Stimulated activated CD8-positive, alpha-beta memory T cell treated with anti-CD3 and anti-CD28 coated beads, Interleukin-7, amount 100 ng/mL, for 48 hours (primary cell): ENCODE results near the gene KRT7.

ENCODE experiments used
- DNase-seq, 2 donors: peaks; one replicate each; pipeline ENCODE4 v3.0.0-alpha.2; 2020; ENCODE audit warnings: low read depth in 1 of 2; ENCODE audit errors: extremely low read depth in 1 of 2

KRT7 gene

GRCh38 chr12:52232674-52233461 is at the start of gene KRT7:
Gene KRT7, plus strand, starts transcription at chr12:52233243. Its CDS starts 54 bp downstream, at chr12:52233297.
- no peak for DNase-seq

DNA sequence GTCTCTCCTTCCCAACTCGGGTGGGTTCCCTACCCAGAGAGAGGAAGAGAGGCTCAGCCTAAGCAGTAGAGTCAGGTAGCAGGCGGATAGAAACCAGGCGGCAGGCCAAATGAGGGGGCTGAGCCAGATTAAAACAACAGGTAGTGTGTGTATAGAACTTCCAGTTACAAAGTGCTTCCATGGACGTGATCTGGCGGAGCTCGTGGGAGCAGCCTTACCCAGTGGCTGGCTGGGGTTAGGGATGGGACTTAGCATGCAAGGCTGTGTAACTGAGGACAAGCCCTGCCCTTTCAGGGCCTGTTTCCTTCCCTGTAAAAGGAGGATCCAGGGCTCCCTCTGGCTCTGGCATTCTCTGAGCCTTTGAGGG is 49.5 kb upstream of the KRT7 start:
- no peak for DNase-seq

- no peak for DNase-seq
Measured at GRCh38 chr12:52183971-52184370, 49.1 kb upstream of the KRT7 start.

- no peak for DNase-seq
Measured at GRCh38 chr12:52184813-52185212, 48.2 kb upstream of the KRT7 start.

- DNase-seq, result no peak
Measured at GRCh38 chr12:52185400-52185967, 47.6 kb upstream of the KRT7 start.

- no peak for DNase-seq
Measured at GRCh38 chr12:52186118-52186840, 46.8 kb upstream of the KRT7 start.

DNA sequence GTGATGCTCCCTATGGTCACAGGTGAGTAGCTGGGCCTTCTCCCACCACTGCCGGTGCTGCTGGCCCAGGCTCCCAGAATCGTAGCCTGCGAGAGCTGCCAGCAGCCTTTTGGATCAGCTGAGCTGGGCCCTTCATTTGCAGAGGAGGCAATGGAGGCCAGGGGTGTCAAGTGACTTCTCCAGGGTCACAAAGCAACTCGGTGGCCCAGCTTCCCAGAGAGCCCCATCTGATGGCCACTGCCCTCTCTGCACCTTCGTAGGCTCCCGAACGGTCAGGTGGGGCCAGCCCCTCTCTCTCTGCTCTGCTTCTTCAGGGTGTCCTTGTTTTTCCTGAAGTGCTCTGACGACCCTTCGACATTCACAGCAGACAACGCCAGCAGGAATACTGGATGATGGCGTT is 45.8 kb upstream of the KRT7 start:
- DNase-seq, result no peak

GRCh38 chr12:52187640-52188039 is 45.4 kb upstream of the KRT7 start:
- no peak for DNase-seq

GRCh38 chr12:52188658-52189057 is 44.4 kb upstream of the KRT7 start:
- DNase-seq, result no peak

DNA sequence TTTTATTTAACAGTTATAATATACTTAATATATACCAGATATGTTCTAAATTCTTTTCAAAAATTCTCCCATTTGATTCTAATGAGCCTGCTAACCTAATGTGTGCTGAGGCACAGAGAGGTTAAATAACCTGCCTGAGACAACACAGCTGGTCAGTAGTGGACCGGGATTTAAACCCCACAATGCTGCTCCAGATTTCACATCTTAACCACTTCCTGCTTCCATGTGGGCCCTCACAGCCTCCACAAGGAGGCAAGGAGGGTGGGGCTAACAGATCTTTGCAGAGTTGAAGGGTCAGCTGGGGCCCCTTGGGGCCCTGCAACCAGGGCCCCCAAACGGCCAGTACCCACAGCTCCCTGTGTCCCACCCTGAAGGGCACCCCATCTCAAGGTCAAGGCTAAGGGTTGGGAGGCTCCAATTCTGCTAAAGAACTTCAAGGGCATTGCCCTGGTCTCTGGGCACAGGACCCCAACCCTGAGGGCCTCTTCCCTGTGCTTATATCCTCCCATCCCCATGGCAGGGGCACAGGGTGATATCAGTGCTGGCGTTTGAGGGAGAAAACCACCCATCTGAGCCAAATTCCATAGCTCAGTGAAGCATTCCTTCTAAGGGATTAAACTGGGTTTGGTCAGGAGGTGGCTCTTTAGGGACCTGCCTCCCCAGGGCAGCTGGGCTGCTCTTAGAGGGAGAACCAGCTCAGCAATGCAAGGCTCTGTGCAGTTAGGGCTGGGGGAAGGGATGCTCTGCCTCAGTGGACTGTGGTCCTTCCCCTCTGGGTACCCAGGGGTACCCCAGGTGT is 43.5 kb upstream of the KRT7 start:
- no peak for DNase-seq

DNA sequence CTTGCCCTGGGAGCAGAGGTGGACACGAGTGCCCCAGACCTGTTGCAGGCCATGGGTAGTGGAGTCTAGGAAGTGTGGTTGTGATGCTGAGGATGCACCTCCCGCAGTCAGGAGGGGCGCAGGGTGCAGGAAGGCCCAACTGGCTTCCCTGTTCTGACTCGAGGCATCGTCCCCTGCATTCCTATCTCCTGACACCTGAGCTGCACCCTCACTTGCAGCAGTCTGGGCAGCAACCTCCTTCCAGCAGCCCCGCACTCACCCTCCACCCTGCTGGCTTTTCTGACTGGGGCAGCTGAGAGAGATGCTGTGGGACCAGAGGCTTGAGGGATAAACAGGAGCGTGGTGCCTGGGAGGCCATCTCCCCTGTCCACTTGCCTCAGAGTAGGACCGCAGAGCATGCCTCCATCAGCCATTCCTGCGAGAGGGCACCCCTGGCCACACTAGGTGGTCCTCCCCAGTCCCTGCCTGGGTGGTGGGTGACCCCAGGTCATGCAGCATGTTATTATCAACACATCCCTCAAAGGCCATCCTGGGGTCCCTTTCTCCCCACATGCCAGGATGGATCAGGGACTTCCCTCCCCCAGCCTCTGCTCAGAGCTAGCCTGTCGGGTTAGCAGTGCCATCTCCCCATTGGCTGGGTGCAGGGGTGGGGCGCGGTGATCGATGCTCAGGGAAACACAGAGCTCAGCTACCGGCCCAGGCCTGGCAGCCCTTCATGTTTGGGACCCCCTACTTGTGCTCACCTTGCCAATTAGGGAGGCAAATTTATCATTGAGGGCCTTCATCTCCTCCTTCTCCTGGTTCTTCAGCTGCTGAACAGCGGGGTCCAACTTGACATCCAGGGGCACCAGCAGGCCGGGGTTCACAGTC is 41.9 kb upstream of the KRT7 start:
- DNase-seq, result no peak

DNA sequence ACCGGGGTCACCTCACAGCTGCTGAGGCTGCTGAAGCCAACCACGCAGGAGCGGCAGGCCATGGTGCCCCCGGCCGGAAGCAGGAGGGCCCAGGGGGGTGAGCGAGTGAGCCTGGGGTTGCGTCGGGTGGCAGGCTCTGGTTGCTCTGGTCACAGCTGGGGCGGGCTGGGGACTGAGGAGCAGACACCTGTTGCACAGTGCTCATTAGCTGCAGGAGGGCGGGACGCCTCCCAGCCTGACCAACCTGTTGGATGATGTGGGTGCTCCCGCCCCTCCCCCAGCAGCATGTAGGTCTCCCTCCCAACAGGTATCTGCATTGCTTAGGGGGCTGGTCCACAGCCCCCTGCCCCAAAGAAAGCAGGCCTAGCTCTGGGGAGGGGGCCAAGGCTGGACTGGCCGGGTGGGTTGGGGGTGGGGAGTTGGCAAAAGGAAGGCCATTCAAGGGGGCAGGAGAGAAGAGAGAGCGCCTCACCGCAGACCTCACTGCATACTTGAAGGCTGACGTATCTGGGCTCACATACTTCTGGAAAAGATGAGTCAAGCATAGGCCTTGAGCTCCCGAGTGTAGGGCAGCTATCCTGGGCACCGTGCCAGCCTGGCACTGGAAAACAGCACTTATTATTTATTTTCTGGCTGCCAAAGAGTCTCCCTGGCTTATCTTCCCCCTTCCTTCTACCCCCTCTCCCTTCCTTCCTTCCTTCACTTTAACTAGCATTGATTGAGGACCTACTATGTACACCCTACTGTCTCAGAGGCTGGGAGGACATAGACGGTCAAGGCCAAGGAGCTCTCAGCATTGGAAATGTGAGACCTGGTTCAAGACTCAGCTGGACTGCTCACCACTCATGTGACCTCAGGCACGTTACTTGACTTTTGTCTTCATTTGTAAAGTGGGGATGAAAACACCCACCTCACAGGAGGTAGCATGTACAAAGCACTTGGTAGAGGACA is 40.9 kb upstream of the KRT7 start, which contains the start of gene KRT80:
KRT80 (minus strand) TSS at position 174 of the 951 bp plus-strand sequence; CDS start at position 62, 112 bp downstream.
- DNase-seq, result peak in 1 of 2 donors; percentile 11

- DNase-seq, result no peak
Measured at GRCh38 chr12:52193532-52193931, 39.5 kb upstream of the KRT7 start.

GRCh38 chr12:52193991-52194390 is 39.1 kb upstream of the KRT7 start:
- DNase-seq, result no peak

GRCh38 chr12:52195065-52195730 is 37.8 kb upstream of the KRT7 start:
- DNase-seq, result no peak

DNA sequence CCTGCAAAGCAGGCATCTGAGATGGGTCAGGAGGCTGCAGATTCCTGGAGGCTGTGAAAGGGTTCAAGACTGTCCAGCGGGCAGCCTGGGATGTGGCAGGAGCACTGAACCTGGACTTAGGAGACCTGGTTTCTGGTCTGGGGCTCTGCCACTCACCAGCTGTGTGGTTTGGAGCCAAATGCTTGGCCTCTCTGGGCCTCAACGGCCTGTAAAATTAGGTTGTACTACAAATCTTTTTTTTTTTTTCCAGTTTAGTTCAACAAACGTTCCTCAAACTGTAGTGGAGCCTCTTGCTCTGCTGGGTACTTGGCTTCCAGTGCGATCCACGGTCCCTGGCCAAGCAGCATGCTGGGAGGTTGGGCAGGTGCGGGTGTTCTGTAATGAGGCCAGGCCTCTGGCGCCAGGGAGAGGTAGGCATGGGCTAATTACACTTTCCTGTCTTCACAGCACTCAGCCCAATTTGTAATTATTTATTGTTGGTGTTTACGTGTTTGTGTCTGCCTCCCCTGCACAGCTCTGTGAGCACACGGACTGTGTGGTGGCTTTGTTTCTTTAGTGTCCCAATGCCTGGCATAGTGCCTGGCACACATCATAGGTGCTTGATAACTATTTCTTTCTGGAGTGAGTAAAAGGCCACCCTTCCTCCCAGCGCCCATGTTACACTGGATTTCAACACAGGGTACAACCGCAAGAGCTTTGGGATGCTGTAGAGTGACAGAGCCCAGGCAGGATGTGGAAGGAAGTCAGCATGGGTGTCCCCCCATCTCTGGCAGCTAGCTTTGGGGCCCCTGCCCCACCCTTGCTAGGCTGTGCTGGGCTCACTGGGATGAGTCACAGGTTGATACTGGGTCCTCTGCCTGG is 35.4 kb upstream of the KRT7 start:
- no peak for DNase-seq

- DNase-seq, result no peak
Measured at GRCh38 chr12:52198454-52199215, 34.4 kb upstream of the KRT7 start.
